ENCODE results near the gene TBCB.

DNA sequence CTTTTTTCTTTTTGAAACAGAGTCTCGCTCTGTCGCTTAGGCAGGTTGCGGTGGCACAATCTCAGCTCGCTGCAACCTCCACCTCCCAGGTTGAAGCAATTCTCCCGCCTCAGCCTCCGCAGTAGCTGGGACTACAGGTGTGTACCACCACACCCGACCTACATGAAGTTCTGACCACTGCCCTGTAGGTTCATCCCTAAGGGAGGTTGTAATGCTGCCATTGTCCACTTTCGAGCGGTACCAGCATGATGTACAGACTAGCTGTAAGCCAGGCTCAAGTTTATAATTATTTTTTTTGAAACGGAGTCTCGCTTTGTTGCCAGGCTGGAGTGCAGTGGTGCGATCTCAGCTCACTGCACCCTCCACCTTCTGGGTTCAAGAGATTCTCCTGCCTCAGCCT is 48.5 kb downstream of the TBCB start:
- TF ChIP-seq, protein P1, sequence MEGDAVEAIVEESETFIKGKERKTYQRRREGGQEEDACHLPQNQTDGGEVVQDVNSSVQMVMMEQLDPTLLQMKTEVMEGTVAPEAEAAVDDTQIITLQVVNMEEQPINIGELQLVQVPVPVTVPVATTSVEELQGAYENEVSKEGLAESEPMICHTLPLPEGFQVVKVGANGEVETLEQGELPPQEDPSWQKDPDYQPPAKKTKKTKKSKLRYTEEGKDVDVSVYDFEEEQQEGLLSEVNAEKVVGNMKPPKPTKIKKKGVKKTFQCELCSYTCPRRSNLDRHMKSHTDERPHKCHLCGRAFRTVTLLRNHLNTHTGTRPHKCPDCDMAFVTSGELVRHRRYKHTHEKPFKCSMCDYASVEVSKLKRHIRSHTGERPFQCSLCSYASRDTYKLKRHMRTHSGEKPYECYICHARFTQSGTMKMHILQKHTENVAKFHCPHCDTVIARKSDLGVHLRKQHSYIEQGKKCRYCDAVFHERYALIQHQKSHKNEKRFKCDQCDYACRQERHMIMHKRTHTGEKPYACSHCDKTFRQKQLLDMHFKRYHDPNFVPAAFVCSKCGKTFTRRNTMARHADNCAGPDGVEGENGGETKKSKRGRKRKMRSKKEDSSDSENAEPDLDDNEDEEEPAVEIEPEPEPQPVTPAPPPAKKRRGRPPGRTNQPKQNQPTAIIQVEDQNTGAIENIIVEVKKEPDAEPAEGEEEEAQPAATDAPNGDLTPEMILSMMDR (IDR thresholded peaks at IDR 0.05): no peak
- TF ChIP-seq POLR2AphosphoS5 (IDR thresholded peaks at IDR 0.05) (no peak), POLR2A (IDR thresholded peaks at IDR 0.05) (no peak)
